IMR-90 (cell line): ENCODE measurements around the gene NCAPH2. TPM values are rescaled to one million over a fixed set of nuclear protein-coding genes. Genes with fewer than 3 reads are reported as not detected.

Source experiments
- ATAC-seq: fragments of 200-7000 bp; cut with Tn5 transposase; 2 replicates; pipeline ENCODE4 v1.9.1; 2020; ENCODE audit warnings: low read depth, mild to moderate bottlenecking, moderate library complexity
- BruUV-seq: library from RNA; stranded (reverse); fragments of 400-500 nt; replicated peaks from 2 replicates; lab custom pipeline; 2021; lab: Mats Ljungman, UMichigan
- CTCF ChIA-PET: fragments of 300-600 bp; formaldehyde crosslinking; extraction: SDS; loops from one replicate; lab custom pipeline; 2021; ENCODE audit warnings: antibody characterized with exemption; lab: Yijun Ruan, JAX
- POLR2A ChIA-PET: fragments of 300-600 bp; sonication (Branson Sonifier 250); formaldehyde crosslinking; loops from one replicate; lab custom pipeline; 2022; ENCODE audit warnings: antibody characterized with exemption; ENCODE audit not compliant: unreplicated experiment; lab: Charles Lee
- DNase-seq: peaks from one replicate; pipeline ENCODE4 v3.0.0; 2013
- H2AFZ ChIP-seq: replicated peaks from 2 replicates; pipeline ENCODE3; 2013; ENCODE audit warnings: low read length, mild to moderate bottlenecking; ENCODE audit not compliant: poor library complexity
- H2AK5ac ChIP-seq: 2 replicates; pipeline ENCODE4 v1.6.1; 2013; ENCODE audit warnings: low read depth, low read length, inconsistent platforms
- H2AK9ac ChIP-seq: replicated peaks from 2 replicates; pipeline ENCODE3; 2013; ENCODE audit warnings: mild to moderate bottlenecking, low read depth, low read length, moderate library complexity; ENCODE audit not compliant: poor library complexity
- H2BK120ac ChIP-seq: 2 replicates; pipeline ENCODE4 v1.6.1; 2013; ENCODE audit warnings: low read depth, low read length, inconsistent platforms
- H2BK15ac ChIP-seq: 3 replicates; pipeline ENCODE4 v1.6.1; 2013; ENCODE audit warnings: low read depth, low read length, inconsistent platforms
- H2BK20ac ChIP-seq: 2 replicates; pipeline ENCODE4 v1.6.1; 2013; ENCODE audit warnings: low read depth, mild to moderate bottlenecking, inconsistent platforms, low read length, moderate library complexity
- H2BK5ac ChIP-seq: 2 replicates; pipeline ENCODE4 v1.6.1; 2013; ENCODE audit warnings: mild to moderate bottlenecking, low read depth, low read length, inconsistent platforms; ENCODE audit not compliant: poor library complexity, severe bottlenecking
- H3K14ac ChIP-seq: replicated peaks from 2 replicates; pipeline ENCODE4 v1.6.1; 2013; ENCODE audit warnings: low read depth, low read length, inconsistent platforms
- H3K18ac ChIP-seq: 2 replicates; pipeline ENCODE4 v1.6.1; 2013; ENCODE audit warnings: low read depth, low read length, control low read depth
- H3K23ac ChIP-seq: 2 replicates; pipeline ENCODE4 v1.6.1; 2013; ENCODE audit warnings: low read depth, low read length, inconsistent platforms
- H3K27ac ChIP-seq: 2 replicates; pipeline ENCODE4 v1.5.1; 2013; ENCODE audit warnings: mild to moderate bottlenecking, control low read depth, low read length; ENCODE audit not compliant: insufficient read depth
- H3K27me3 ChIP-seq: 2 replicates; pipeline ENCODE4 v1.6.1; 2013; ENCODE audit warnings: low read length; ENCODE audit not compliant: control insufficient read depth, insufficient read depth
- H3K36me3 ChIP-seq: 2 replicates; pipeline ENCODE4 v1.6.1; 2013; ENCODE audit warnings: low read length, mixed read lengths; ENCODE audit not compliant: control insufficient read depth, insufficient read depth
- H3K4ac ChIP-seq: 2 replicates; pipeline ENCODE4 v1.6.1; 2013; ENCODE audit warnings: low read depth, low read length, inconsistent platforms
- H3K4me1 ChIP-seq: 2 replicates; pipeline ENCODE4 v1.6.1; 2013; ENCODE audit warnings: low read length, mixed read lengths; ENCODE audit not compliant: control insufficient read depth, insufficient read depth
- H3K4me2 ChIP-seq: 2 replicates; pipeline ENCODE4 v1.6.1; 2013; ENCODE audit warnings: low read depth, mild to moderate bottlenecking, control low read depth, low read length, moderate library complexity
- H3K4me3 ChIP-seq: 2 replicates; pipeline ENCODE4 v1.5.1; 2013; ENCODE audit warnings: low read depth, mild to moderate bottlenecking, control low read depth, low read length, moderate library complexity; ENCODE audit not compliant: insufficient read depth
- H3K56ac ChIP-seq: 2 replicates; pipeline ENCODE4 v1.6.1; 2013; ENCODE audit warnings: low read length, inconsistent platforms; ENCODE audit not compliant: insufficient read depth; ENCODE audit errors: extremely low read depth
- H3K79me1 ChIP-seq, 2 experiments: 2 replicates each; pipeline ENCODE4 v1.6.1; 2013; ENCODE audit warnings: low read length in 2 of 2, inconsistent platforms in 1 of 2, low read depth in 1 of 2
- H3K9ac ChIP-seq: 2 replicates; pipeline ENCODE4 v1.6.1; 2013; ENCODE audit warnings: low read depth, low read length, control low read depth
- H3K9me1 ChIP-seq: 2 replicates; pipeline ENCODE4 v1.6.1; 2013; ENCODE audit warnings: low read length, inconsistent platforms; ENCODE audit not compliant: insufficient read depth
- H3K9me3 ChIP-seq: 2 replicates; pipeline ENCODE4 v1.6.1; 2013; ENCODE audit warnings: low read length; ENCODE audit not compliant: control insufficient read depth, insufficient read depth
- H4K20me1 ChIP-seq: 2 replicates; pipeline ENCODE4 v1.6.1; 2013; ENCODE audit warnings: low read length, inconsistent platforms; ENCODE audit not compliant: insufficient read depth
- H4K5ac ChIP-seq: 2 replicates; pipeline ENCODE4 v1.6.1; 2013; ENCODE audit warnings: mild to moderate bottlenecking, low read depth, low read length, control low read depth
- H4K8ac ChIP-seq, 2 experiments: 2 replicates each; pipeline ENCODE4 v1.6.1; 2013; ENCODE audit warnings: low read depth in 2 of 2, low read length in 2 of 2, control low read depth in 1 of 2, inconsistent platforms in 1 of 2
- H4K91ac ChIP-seq: 2 replicates; pipeline ENCODE4 v1.6.1; 2013; ENCODE audit warnings: low read depth, low read length, inconsistent platforms; ENCODE audit not compliant: insufficient read depth
- BHLHE40 ChIP-seq: fragments of 150-350 bp; IDR thresholded peaks from 2 replicates; pipeline ENCODE4 v1.6.1; 2016; ENCODE audit warnings: mild to moderate bottlenecking, low read depth, low read length
- FOS ChIP-seq: fragments of 150-350 bp; IDR thresholded peaks from 2 replicates; pipeline ENCODE4 v1.6.1; 2016; ENCODE audit warnings: low read depth, low read length
- MAFK ChIP-seq: IDR thresholded peaks from 2 replicates; pipeline ENCODE4 v1.6.1; 2012; ENCODE audit warnings: low read depth, low read length, improper control_type of control experiment
- MAZ ChIP-seq: IDR thresholded peaks from 2 replicates; pipeline ENCODE4 v1.6.1; 2012; ENCODE audit warnings: low read depth, mild to moderate bottlenecking, low read length, improper control_type of control experiment, moderate library complexity, borderline replicate concordance
- POLR2A ChIP-seq: IDR thresholded peaks from 2 replicates; pipeline ENCODE4 v1.6.1; 2012; ENCODE audit warnings: mild to moderate bottlenecking, low read depth, low read length
- RCOR1 ChIP-seq: IDR thresholded peaks from 2 replicates; pipeline ENCODE4 v1.6.1; 2012; ENCODE audit warnings: mild to moderate bottlenecking, low read length, improper control_type of control experiment; ENCODE audit not compliant: insufficient replicate concordance
- SMC3 ChIP-seq: fragments of 150-350 bp; IDR thresholded peaks from 2 replicates; pipeline ENCODE4 v1.6.1; 2016; ENCODE audit warnings: low read depth, mild to moderate bottlenecking, antibody characterized with exemption, low read length, moderate library complexity
- WGBS, 2 experiments: methylation state at CpG; one replicate each; pipeline versions ENCODE4 v1.1.5 to v1.1.7; 2013; ENCODE audit warnings: missing lambda C conversion rate in 2 of 2; ENCODE audit not compliant: insufficient read length in 1 of 2; ENCODE audit errors: extremely low coverage in 2 of 2; 5-methylcytosine and 5-hydroxymethylcytosine counted together
- dilution Hi-C: fragments of 300-500 bp; cut with HindIII; formaldehyde crosslinking; loops from one replicate; pipeline ENCODE4 v1.14.3; 2018; ENCODE audit warnings: low sequenced_read_pairs; ENCODE audit not compliant: unreplicated experiment
- in situ Hi-C: fragments of 300-500 bp; cut with MboI; formaldehyde crosslinking; loops from 3 replicates; pipeline ENCODE4 v1.14.3; 2019; ENCODE audit warnings: low sequenced_read_pairs, inconsistent platforms, mixed read lengths
- intact Hi-C: fragments of 100-400 bp; cut with micrococcal nuclease; formaldehyde crosslinking; loops from 2 replicates; pipeline ENCODE4 v1.10.0; 2022
- polyA plus RNA-seq, 3 experiments: library from polyadenylated mRNA; depleted of rRNA; stranded (reverse); fragments of >200 nt; gene quantifications; 2 replicates each; pipeline ENCODE4 v1.2.3, GENCODE V29; 2012; ENCODE audit warnings: low replicate concordance in 1 of 3
- total RNA-seq: library from RNA; depleted of rRNA; stranded (reverse); fragments of >200 nt; gene quantifications from 2 replicates; pipeline ENCODE4 v1.2.3, GENCODE V29; 2012
- TF ChIP-seq, protein P1 (sequence below): fragments of 150-350 bp; IDR thresholded peaks from 2 replicates; pipeline ENCODE4 v1.6.1; 2016; ENCODE audit warnings: low read depth, mild to moderate bottlenecking, low read length, moderate library complexity, borderline replicate concordance
- TF ChIP-seq, protein P2 (sequence below): fragments of 150-350 bp; IDR thresholded peaks from 2 replicates; pipeline ENCODE4 v1.6.1; 2017; ENCODE audit warnings: mild to moderate bottlenecking, antibody characterized with exemption, low read length, low read depth
- TF ChIP-seq, protein P3 (sequence below): conservative IDR thresholded peaks from 2 replicates; pipeline ENCODE4 v1.5.1; 2012; ENCODE audit warnings: mild to moderate bottlenecking, low read depth, low read length, improper control_type of control experiment

NCAPH2 gene
- total and polyA plus RNA-seq, 2 of the 4 experiments (the other 2 are of a cell fraction): 30.2 to 38.5 TPM

DNA sequence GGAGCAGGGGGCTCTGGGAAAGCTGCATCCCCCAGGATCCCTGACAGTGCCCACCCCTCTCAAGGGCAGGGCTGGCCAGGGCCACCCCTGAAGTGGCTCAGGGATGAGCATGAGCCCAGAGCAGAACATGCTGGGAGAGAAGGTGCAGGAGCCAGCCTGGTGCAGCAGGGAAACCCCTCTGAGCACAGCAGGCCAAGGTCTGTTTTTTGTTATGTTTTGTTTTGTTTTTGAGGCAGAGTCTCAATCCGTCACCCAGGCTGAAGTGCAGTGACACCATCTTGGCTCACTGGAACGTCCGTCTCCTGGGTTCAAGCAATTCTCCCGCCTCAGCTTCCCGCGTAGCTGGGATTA lies 32.4 kb upstream of the NCAPH2 start:
- peaks cover 37% of the 10 kb centered on the region for H4K20me1 ChIP-seq
- no peak overlapping the region; the same call in 1 of the 2 replicates for H2AK5ac ChIP-seq
- no CpG with 5 or more reads among the region's 6 CpGs for WGBS, 2 experiments
- intact Hi-C loops: loop anchor here (1.0 kb wide), 1 partner anchor 23 kb away; no protein-coding TSS in a partner anchor
- H3K36me3 ChIP-seq: peaks cover 2% of the 10 kb centered on the region; the same call in 1 of the 2 replicates
- H3K18ac ChIP-seq: no peak overlapping the region
- H2BK20ac ChIP-seq: no peak overlapping the region
- no peak overlapping the region for H3K4me3 ChIP-seq
- H3K9me3 ChIP-seq: no peaks in the 10 kb centered on the region
- H2BK15ac ChIP-seq: no peak overlapping the region
- TF ChIP-seq, protein P1, sequence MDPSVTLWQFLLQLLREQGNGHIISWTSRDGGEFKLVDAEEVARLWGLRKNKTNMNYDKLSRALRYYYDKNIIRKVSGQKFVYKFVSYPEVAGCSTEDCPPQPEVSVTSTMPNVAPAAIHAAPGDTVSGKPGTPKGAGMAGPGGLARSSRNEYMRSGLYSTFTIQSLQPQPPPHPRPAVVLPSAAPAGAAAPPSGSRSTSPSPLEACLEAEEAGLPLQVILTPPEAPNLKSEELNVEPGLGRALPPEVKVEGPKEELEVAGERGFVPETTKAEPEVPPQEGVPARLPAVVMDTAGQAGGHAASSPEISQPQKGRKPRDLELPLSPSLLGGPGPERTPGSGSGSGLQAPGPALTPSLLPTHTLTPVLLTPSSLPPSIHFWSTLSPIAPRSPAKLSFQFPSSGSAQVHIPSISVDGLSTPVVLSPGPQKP: no peak
- TF ChIP-seq, protein P2, sequence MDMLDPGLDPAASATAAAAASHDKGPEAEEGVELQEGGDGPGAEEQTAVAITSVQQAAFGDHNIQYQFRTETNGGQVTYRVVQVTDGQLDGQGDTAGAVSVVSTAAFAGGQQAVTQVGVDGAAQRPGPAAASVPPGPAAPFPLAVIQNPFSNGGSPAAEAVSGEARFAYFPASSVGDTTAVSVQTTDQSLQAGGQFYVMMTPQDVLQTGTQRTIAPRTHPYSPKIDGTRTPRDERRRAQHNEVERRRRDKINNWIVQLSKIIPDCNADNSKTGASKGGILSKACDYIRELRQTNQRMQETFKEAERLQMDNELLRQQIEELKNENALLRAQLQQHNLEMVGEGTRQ: no peak
- no peak for TF ChIP-seq MAFK
- TF ChIP-seq FOS: no peak
- TF ChIP-seq, protein P3, sequence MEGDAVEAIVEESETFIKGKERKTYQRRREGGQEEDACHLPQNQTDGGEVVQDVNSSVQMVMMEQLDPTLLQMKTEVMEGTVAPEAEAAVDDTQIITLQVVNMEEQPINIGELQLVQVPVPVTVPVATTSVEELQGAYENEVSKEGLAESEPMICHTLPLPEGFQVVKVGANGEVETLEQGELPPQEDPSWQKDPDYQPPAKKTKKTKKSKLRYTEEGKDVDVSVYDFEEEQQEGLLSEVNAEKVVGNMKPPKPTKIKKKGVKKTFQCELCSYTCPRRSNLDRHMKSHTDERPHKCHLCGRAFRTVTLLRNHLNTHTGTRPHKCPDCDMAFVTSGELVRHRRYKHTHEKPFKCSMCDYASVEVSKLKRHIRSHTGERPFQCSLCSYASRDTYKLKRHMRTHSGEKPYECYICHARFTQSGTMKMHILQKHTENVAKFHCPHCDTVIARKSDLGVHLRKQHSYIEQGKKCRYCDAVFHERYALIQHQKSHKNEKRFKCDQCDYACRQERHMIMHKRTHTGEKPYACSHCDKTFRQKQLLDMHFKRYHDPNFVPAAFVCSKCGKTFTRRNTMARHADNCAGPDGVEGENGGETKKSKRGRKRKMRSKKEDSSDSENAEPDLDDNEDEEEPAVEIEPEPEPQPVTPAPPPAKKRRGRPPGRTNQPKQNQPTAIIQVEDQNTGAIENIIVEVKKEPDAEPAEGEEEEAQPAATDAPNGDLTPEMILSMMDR: no peak
- TF ChIP-seq POLR2A: no peak
- TF ChIP-seq RCOR1: no peak
- TF ChIP-seq BHLHE40: no peak
- no peak for TF ChIP-seq SMC3
- TF ChIP-seq MAZ: no peak
- ATAC-seq (no peak), DNase-seq (no peak)
- H3K4ac ChIP-seq: peak overlapping the region; percentile 2
- peak overlapping the region; percentile 59 to 72; a peak in 3 of 4 replicates for H4K8ac ChIP-seq
- dilution Hi-C loops: no loop called here
- no peak overlapping the region for H4K5ac ChIP-seq
- H2BK120ac ChIP-seq: no peak overlapping the region; the same call in 1 of the 2 replicates
- ChIA-PET POLR2A (no interaction called here), CTCF (no interaction called here)
- H4K91ac ChIP-seq: peak overlapping the region; percentile 58; the same call in 1 of the 2 replicates
- H2AK9ac ChIP-seq: peak overlapping the region; percentile 38
- H3K9ac ChIP-seq: peak overlapping the region; percentile 46
- H3K14ac ChIP-seq: peak overlapping the region; percentile 17
- H2BK5ac ChIP-seq: no peak overlapping the region
- in situ Hi-C loops: no loop called here
- H3K27me3 ChIP-seq: peaks cover 15% of the 10 kb centered on the region
- peaks cover 14% of the 10 kb centered on the region for H3K9me1 ChIP-seq
- no peak overlapping the region for H3K23ac ChIP-seq
- BruUV-seq: no TSS peak
- peaks cover 13 to 35% of the 10 kb centered on the region in 2 experiments; a peak in 3 of 4 replicates for H3K79me1 ChIP-seq
- H2AFZ ChIP-seq: peak overlapping the region; percentile 96
- H3K4me1 ChIP-seq: peaks cover 15% of the 10 kb centered on the region
- H3K56ac ChIP-seq: no peak overlapping the region
- no peak overlapping the region for H3K27ac ChIP-seq
- H3K4me2 ChIP-seq: peak overlapping the region; percentile 68; the same call in 1 of the 2 replicates
